HG03060 (cell line): ENCODE measurements around the gene RBKS.
"Not testable (repeated sequence)": the region's sequence is repeated elsewhere in the genome, so short reads cannot be mapped to it uniquely, and the experiment has no call there.

Experiments
- ATAC-seq: cut with Tn5 transposase; IDR thresholded peaks from one replicate; pipeline ENCODE4 v1.9.1; 2021; ENCODE audit warnings: low read depth, moderate number of reproducible peaks; ENCODE audit not compliant: unreplicated experiment

Gene RBKS

DNA sequence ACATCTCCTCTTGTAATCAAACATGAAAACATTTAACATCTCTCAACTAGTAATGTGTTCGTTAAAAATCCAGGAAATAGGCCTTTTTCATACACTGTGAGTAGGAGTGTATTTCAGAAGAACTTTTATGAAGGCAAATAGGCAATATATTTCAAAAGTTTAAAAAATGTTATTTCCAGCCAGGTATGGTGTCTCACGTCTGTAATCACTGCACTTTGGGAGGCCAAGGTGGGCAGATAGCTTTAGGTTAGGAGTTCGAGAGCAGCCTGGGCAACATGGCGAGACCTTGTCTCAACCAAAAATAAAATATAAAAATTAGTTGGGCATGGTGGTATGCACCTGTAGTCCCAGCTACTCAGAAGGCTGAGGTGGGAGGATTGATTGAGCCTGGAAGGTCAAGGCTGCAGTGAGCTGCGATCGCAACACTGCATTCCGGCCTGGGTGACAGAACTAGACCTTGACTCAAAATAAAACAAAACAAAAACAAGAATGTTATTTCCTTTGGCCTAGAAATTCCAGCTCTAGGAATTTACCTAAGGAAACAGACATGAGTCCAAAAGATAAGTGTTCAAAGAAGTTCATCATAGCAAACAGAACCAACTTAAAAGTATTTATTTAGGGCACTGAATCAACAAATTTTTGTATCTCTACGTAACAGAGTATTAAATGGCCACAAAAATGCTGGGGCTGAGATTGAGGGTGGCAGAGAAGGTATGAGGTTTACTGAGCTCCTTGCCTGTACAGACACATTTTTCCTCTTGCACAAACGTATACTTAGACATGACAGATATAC is 14.9 kb downstream of the RBKS start:
- ATAC-seq, result no peak

DNA sequence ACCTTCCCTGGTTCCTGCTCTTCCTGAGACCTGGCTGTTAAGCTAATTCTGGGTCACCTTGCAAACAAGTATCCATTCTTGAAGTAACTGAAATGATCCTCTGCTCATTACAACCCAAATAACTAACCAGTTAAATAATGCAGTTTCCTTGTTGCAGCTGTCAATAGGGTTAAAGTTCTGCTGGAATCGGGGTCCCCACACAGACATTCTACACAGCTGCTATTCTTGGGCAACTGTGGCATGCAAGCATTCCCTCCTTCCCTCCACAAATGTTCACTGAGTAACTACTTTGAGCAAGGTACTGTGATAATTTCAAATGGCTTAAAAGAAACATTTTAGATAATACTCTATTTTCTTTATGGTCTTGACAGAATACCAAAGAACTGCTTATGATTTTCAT is 17.1 kb downstream of the RBKS start:
- no peak for ATAC-seq

- ATAC-seq, result no peak
These were observed 18.4 kb downstream of the RBKS start for GRCh38 chr2:27871802-27872201.

GRCh38 chr2:27870724-27871123 is 19.5 kb downstream of the RBKS start:
- ATAC-seq, result no peak

DNA sequence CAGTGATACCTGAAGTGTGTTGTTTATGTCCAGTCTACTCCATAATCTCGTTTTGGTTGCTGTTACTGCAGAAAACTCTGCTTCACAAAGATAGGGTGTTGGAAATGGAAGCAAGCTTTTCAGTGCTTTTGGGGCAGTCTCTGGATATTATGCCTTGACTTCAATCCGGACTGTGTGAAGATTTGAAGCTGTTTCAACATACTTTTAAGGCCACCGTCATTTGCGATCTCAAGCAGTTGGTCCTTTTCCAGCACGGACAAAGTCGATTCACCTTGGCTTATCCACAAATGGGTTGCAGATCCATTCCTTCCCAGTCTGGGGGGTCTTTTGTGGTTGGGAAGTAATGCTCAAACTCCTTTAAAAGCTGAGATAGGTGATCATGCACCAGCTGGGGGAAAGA is 20.4 kb downstream of the RBKS start:
- no peak for ATAC-seq

DNA sequence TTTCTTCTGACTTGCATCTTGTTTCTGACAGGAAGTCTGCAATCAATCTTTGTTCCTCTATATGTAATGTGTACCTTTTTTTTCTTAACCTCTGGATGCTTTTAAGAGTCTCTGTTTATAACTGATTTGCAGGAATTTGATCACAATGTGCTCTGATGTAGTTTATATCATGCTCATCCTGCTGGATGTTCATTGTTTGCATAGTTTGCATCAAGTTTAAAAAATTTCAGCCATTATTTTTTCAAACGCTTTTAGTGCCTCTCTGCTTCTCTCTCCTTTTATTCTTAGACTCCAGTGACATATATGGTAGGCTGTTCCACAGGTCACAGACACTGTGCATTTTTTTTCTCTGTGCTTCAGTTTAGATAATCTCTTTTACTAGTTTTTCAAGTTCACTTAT is 23.9 kb downstream of the RBKS start:
- no peak for ATAC-seq

DNA sequence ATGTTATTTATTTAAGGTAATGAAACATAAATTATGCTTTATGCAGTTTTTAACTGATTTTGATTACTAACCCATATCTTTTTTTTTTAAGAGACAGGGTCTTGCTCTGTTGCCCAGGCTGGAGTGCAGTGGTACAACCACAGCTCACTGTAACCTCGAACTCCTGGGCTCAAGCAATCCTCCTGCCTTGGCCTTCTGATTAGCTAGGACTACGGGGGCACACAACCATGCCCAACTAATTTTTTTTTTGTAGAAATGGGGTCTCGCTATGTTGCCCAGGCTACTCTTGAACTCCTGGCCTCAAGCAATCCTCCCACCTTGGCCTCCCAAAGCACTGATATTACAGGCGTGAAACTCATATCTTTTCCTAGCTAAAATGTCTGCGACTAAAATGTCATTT is 26.2 kb downstream of the RBKS start:
- ATAC-seq, result not testable (repeated sequence)

DNA sequence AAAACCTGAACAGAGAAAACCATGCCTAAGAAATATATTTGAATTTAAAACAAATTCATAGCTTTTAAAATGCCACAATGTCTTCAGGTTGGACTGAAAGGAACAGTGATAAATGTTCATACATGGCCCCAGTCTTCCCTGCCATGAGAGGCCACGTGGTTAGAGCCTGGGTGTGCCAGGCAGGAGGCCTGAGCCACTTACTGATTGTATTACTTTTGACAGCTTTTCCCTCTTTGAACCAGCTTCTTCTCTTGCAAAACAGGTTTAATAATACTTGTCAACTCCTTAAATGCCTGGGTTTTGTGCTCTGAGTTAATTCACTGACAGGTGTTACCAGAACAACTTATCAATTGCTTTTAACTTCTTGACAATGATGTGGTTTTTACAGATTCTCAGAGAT is 27.0 kb downstream of the RBKS start:
- no peak for ATAC-seq

DNA sequence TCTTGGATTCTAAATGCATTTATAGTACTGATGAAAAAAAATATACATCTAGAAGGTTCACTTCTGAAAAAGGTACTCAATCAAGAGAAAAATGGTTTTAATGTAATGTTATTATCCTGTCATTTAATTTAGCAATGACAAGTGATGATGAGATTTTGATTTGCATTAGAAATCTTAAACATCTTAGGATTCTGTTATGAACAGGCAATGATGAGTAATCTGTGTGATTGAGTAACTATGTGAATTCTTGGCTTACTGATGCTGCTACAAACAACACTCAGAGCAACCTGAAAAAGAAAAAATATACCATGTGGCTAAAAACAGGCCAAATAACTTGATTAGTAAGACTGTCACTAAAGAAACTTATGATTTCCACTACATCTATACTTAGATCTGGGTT is 30.1 kb downstream of the RBKS start:
- ATAC-seq, result no peak

DNA sequence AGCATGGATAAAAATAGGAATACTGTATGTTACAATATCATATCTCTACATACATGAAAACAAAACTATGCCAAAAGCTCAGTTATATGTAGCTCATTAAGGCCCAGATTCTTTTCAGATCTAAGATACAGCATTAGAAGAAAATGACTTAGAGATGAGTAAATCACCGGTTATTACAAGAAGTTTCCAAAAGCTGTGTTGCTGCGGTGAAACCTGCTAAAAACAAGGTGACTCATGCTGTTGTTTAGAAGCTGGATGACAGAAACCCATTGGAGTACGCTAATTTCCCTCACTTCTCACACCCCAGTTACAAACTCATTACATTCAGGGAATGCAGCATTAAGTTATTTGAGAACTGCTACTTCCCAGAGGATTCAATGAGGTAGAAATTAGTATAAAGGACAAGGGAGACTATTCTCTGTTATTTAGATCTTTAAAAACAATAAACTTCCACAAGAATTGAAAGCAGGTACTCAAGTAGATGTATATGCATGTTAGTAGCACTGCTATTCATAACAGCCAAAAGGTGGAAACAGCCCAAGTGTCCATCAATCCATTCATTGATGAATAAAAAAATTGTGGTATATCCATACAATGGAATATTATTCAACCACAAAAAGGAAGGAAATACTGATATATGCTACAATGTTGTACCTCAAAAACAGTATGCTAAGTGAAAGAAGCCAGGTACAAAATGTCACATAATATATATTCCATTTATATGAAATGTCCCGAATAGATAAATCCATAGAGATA is 32.6 kb downstream of the RBKS start:
- ATAC-seq, result no peak

DNA sequence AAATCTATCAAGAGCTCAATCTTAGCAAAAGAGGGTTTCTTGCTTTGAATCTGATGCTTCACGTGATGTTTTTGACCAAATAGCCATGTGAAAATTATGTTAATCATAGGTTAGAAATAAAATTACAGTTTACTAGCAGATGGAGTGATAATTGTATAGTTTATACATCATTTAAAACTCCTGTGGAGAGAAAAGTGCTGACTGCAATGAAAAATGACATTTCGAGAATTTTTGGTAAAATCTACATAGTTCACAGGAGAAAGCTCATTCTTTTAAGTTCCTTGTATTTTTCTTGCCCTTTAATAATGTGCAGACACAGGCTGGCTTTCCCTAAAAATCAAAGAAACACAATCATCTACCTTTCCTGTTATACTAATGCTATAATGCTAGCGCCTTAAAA is 33.2 kb downstream of the RBKS start:
- no peak for ATAC-seq

DNA sequence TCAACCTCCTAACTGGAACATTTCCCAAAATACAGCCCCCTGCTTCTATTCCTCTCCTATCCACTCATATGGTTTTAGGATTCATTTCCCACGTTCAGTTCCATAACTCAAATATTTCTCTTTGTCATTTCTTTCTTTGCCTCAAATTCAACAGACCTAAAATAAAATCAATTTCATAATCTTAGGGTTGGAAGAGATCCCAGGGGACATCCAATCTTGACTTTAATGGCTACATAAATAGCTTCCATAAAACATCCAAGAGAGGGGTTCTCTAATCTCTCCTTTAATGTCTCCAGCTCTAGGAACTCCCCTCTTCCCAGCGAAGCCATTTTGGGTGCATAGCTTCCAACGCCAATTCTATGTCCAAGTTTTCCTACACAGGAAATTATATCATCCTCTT is 33.8 kb downstream of the RBKS start:
- no peak for ATAC-seq

DNA sequence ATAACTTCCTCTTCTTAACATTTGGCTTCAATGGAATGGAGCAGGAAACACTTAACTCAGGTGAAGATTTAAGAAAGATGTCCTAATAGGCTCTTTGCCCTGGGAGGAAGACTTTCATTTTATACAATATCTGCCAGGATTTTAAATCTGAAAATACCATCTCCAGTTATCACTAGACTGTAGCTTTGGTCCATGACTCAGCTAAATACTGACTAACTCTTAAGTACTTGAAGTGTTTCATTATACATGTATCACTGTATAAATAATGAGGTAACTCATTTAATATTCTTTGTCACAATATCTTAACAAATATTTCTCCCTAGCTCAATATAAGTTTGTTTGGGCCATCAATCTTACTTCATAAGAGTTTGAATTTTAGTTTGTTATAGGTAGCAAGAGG is 34.7 kb downstream of the RBKS start:
- no peak for ATAC-seq

DNA sequence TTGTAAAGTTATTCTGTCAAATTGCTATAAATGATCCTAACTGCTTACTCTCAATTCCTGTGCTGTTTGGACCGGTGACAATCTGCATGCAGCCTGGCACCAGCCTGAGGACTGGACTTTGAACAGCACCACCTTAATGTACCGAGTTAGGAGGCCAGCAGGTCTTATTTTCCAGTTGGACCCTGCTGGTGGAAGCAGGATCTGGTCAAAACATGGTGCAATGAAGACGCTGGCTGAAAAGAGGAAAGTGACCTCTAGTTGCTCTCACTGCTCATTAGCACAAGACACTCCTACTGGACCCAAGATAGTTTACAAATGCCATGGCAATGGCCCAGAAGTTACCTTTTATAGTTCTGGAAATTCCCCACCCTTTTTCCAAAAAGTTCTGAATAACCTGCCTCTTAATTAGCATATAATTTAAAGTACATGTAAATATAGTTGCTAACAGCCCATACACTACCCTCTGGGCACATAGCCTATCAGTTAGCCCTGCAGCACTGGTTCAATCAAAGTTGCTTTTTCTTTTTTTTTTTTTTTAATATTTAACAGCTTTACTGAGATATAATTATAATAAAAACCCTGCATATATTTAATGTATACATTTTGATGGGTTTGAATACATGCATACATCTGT is 35.8 kb downstream of the RBKS start:
- no peak for ATAC-seq

DNA sequence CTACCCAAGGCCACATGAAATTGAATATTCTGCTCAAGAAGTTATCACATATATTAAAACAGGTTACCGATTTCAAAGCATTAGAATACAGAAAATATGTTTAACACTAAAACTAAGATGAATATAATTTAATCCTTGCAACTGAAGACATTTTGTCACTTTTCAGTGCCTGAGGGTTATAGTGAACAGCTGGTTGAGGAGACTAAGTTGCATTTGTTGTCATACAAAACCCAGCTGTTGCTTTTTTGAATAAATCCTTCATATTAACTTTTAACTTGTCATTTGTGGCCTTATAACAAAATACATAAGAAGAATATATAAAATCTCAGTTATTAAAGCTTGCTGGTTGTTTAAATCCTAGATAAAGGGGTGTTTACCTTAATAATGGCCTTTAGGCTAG is 37.5 kb downstream of the RBKS start:
- ATAC-seq, result no peak

DNA sequence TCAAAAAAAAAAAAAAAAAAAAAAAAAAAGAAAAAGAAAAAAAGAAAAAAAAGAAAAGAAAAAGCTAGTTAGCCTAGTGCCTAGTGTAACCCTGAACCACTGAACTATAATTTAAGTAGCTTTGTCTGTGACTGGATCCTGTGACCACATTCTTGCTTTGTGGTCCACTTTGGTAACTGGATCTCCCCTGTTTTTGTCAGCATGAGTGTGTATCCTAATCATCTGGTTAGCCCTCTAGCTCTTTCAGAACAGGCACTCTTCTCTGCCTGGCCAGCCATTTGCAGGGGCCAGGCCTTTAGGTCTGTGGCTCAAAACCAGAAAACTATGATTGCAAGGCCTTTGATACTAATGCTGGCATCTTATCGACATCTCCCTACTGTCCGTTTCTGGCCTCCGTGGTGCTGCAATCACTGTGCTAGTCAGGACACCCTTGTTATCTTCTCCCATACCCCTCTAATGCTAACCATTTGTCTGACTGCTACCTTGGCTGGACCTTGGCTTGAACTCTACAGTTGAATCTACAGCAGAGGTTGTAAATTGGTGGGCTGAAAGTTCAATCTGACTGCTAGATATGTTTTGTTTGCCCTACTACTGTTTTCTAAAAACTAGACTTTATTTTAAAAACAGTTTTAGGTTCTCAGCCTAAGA is 40.5 kb downstream of the RBKS start:
- no peak for ATAC-seq

DNA sequence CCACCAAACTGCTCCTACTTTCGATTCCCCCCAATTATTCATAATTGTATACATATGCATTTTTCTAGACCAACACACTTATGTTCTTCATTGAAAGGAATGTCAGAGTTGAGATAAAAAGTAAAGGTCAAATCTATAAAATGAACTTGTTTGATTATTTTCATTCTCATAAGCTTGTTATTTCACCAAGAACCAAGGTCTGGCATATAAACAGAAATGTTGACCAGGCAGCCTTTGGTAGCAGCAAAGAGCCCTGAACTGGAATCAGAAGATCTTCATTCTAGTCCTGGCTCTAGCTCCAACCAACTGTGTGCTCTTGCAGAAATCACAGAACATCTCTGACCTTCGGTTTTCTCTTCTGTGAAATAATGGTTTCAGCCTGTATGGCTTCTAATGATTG is 42.9 kb downstream of the RBKS start:
- no peak for ATAC-seq

DNA sequence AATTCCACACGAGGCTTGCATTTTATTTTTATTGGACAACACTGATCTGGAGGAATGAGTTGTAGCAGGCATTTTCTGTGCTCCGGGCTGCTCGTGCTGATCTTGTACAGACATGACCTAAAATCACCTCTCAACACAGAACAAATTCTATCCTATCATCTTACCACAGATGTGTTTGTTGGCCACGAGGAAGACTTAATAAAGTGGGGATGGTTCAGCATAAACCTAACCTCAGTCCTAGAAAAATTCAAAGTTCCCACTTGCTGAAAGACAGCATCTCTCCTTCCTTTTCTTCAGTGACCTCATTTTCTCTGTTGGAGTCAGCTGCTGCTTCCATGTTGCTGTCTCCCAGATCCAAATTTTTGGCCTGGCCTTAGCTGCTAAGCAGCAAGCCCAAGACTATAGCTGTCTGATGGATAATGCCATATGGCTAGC is 45.3 kb downstream of the RBKS start:
- no peak for ATAC-seq

GRCh38 chr2:27843992-27844391 is 46.2 kb downstream of the RBKS start:
- no peak for ATAC-seq

GRCh38 chr2:27842894-27843293 is 47.3 kb downstream of the RBKS start:
- ATAC-seq, result no peak

DNA sequence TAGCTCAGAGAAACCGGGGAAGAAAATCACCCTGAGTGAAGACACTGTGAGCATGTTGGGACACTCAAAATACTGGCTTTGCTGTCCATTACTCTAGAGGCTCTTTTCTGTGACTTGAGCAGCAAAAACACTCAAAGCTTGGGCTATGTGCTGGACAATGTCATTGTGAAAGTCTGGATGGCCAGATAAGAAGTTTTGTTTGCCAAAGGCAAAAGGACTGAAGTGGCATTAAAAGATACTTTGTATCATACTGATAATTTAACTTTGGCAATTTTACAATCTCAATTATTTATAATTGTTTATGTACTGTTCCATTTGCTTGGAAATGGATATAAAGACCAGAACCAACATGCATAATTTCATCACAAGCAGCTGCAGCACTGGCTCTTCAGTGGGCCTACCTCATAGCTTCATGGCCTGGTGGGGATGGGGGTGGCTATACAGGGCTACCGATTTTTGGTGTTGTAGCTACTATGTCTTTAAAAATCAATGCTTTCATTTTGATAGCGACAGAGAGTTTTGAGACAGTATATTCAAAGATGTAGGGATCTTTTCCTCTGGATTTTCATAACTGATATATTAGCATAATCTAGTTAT is 51.1 kb downstream of the RBKS start:
- no peak for ATAC-seq
